Lung (tissue), 12 donors: ENCODE measurements around the gene KRT7. TPM values are rescaled to one million over a fixed set of nuclear protein-coding genes. Genes with fewer than 3 reads are reported as not detected.
A peak's percentile ranks its signal among the peaks of the same experiment; 100 is the strongest.

Source experiments
- ATAC-seq: fragments of 200-7000 bp; cut with Tn5 transposase; one replicate; pipeline ENCODE4 v1.9.1; 2020; ENCODE audit warnings: moderate number of reproducible peaks; ENCODE audit not compliant: insufficient read depth, low FRiP score
- DNase-seq, 3 donors: peaks; one replicate each; pipeline ENCODE4 v3.0.0-alpha.2; 2013 to 2017
- H3K27ac ChIP-seq, 2 donors: one replicate each; pipeline ENCODE4 v1.5.1; 2013; ENCODE audit warnings: mild to moderate bottlenecking in 2 of 2, moderate library complexity in 2 of 2, control low read depth in 1 of 2, inconsistent platforms in 1 of 2, low read depth in 1 of 2, low read length in 1 of 2
- H3K27me3 ChIP-seq, 3 donors: one replicate each; pipeline ENCODE4 v1.5.1; 2013; ENCODE audit warnings: low read length in 2 of 3; ENCODE audit not compliant: control insufficient read depth in 3 of 3, insufficient read depth in 3 of 3
- H3K36me3 ChIP-seq, 4 donors: one replicate each; pipeline ENCODE4 v1.5.1; 2013; ENCODE audit warnings: low read length in 4 of 4, mild to moderate bottlenecking in 1 of 4, moderate library complexity in 1 of 4; ENCODE audit not compliant: control insufficient read depth in 4 of 4, insufficient read depth in 4 of 4
- H3K4me1 ChIP-seq, 5 donors: one replicate each; pipeline ENCODE4 v1.5.1; 2013; ENCODE audit warnings: low read length in 5 of 5, mild to moderate bottlenecking in 2 of 5, moderate library complexity in 1 of 5; ENCODE audit not compliant: control insufficient read depth in 5 of 5, insufficient read depth in 5 of 5
- H3K4me3 ChIP-seq: one replicate; pipeline ENCODE4 v1.5.1; 2013; ENCODE audit warnings: mild to moderate bottlenecking, control low read depth, moderate library complexity
- H3K9ac ChIP-seq, 2 donors: one replicate each; pipeline ENCODE4 v1.5.1; 2013; ENCODE audit warnings: low read length in 2 of 2, control low read depth in 1 of 2; ENCODE audit not compliant: insufficient read depth in 1 of 2
- H3K9me3 ChIP-seq, 4 donors: one replicate each; pipeline ENCODE4 v1.5.1; 2013; ENCODE audit warnings: low read length in 3 of 4, mild to moderate bottlenecking in 1 of 4, moderate library complexity in 1 of 4; ENCODE audit not compliant: control insufficient read depth in 4 of 4, insufficient read depth in 3 of 4
- CTCF ChIP-seq: IDR thresholded peaks from 2 replicates; pipeline ENCODE4 v1.5.1; 2012; ENCODE audit warnings: mild to moderate bottlenecking; ENCODE audit errors: control extremely low read depth, extremely low read depth
- WGBS, 2 donors: extraction: QIAGEN DNeasy Blood & Tissue Kit; methylation state at CpG; one replicate each; pipeline ENCODE4 v1.1.7; 2013; 5-methylcytosine and 5-hydroxymethylcytosine counted together
- polyA plus RNA-seq, 2 donors: library from polyadenylated mRNA; stranded (reverse); fragments of 200-250 nt; gene quantifications; one replicate each; pipeline ENCODE4 v1.2.1, GENCODE V29; 2013
- total RNA-seq, 2 donors: library from RNA; depleted of rRNA in 1 of 2; stranded (reverse); fragments of >200 nt in 1 of 2; gene quantifications; one replicate each; pipeline ENCODE4 v1.2.1, GENCODE V29; 2014 to 2021
- donor health status: control.
- donor health status: control.
- donor health status: Bipolar disorder and iron deficiency.
- donor health status: healthy.
- donor health status: DM: yes; HTN: yes; CAD: no.

The KRT7 gene
- total and polyA plus RNA-seq, 4 donors, result 33.6 to 1,415 (median 1,306) TPM

GRCh38 chr12:52202361-52203078 lies 30.5 kb upstream of the KRT7 start:
- no peaks in the 10 kb centered on the region for H3K9me3 ChIP-seq
- 32 to 37% methylated on average over 18 of the region's 18 CpGs for WGBS, 2 donors
- H3K27ac ChIP-seq, result peak overlapping the region in 1 of 2 donors; percentile 74
- DNase-seq, result peak; percentile 31 to 65 (median 42)
- TF ChIP-seq CTCF, result no peak
- ATAC-seq, result no peak
- no peak overlapping the region for H3K9ac ChIP-seq
- H3K27me3 ChIP-seq, result peaks cover 0 to 3% (median 0%) of the 10 kb centered on the region in 3 donors
- no peaks in the 10 kb centered on the region for H3K36me3 ChIP-seq
- H3K4me1 ChIP-seq, result peaks cover 0 to 27% (median 5%) of the 10 kb centered on the region in 5 donors
- H3K4me3 ChIP-seq, result no peak overlapping the region

- H3K27ac ChIP-seq, result peak overlapping the region in 1 of 2 donors; percentile 74
- no peaks in the 10 kb centered on the region for H3K36me3 ChIP-seq
- no peak overlapping the region for H3K9ac ChIP-seq
- H3K9me3 ChIP-seq, result no peaks in the 10 kb centered on the region
- TF ChIP-seq CTCF, result no peak
- peaks cover 0 to 22% (median 6%) of the 10 kb centered on the region in 5 donors for H3K4me1 ChIP-seq
- DNase-seq (peak in 2 of 3 donors; percentile 50 to 73), ATAC-seq (peak; percentile 66)
- H3K27me3 ChIP-seq, result peaks cover 0 to 3% (median 0%) of the 10 kb centered on the region in 3 donors
- WGBS, 2 donors, result 32 to 40% methylated on average over 19 of the region's 19 CpGs
- no peak overlapping the region for H3K4me3 ChIP-seq
These were observed 29.7 kb upstream of the KRT7 start for GRCh38 chr12:52203079-52203921.

- no peaks in the 10 kb centered on the region for H3K9me3 ChIP-seq
- no peak overlapping the region for H3K9ac ChIP-seq
- H3K4me3 ChIP-seq, result no peak overlapping the region
- peaks cover 0 to 12% (median 4%) of the 10 kb centered on the region in 5 donors for H3K4me1 ChIP-seq
- H3K36me3 ChIP-seq, result no peaks in the 10 kb centered on the region
- DNase-seq, result peak in 1 of 3 donors; percentile 7
- no peak for ATAC-seq
- TF ChIP-seq CTCF, result no peak
- 88 to 94% methylated on average over 18 of the region's 18 CpGs for WGBS, 2 donors
- no peak overlapping the region for H3K27ac ChIP-seq
- H3K27me3 ChIP-seq, result peaks cover 0 to 8% (median 6%) of the 10 kb centered on the region in 3 donors
These were observed 28.7 kb upstream of the KRT7 start for GRCh38 chr12:52204095-52204930.
